ENCODE data around the gene ITGAD.

- TF ChIP-seq CTCF (tag by site-specific recombination; IDR thresholded peaks at IDR 0.05): no peak
- TF ChIP-seq ZBTB1 (tag by site-specific recombination; IDR thresholded peaks at IDR 0.05): no peak
- TF ChIP-seq YY1 (tag by site-specific recombination; IDR thresholded peaks at IDR 0.05): no peak
- TF ChIP-seq ZNF211 (tag by site-specific recombination; IDR thresholded peaks at IDR 0.05; ENCODE audit: low read depth): no peak
- TF ChIP-seq ZNF580 (tag by site-specific recombination; IDR thresholded peaks at IDR 0.05): no peak
These were observed 26.9 kb downstream of the ITGAD start for GRCh38 chr16:31420037-31420436.
